H1 (cell line): ENCODE measurements around the gene COL4A2. TPM values are rescaled to one million over a fixed set of nuclear protein-coding genes. Genes with fewer than 3 reads are reported as not detected.

ENCODE experiments used
- TAF7 ChIP-seq: optimal IDR thresholded peaks from 2 replicates; pipeline ENCODE3; 2011; ENCODE audit warnings: low read depth, mild to moderate bottlenecking, inconsistent platforms, low read length, moderate library complexity, borderline replicate concordance
- TBP ChIP-seq: IDR thresholded peaks from 2 replicates; pipeline ENCODE4 v1.6.1; 2011; ENCODE audit warnings: low read depth, low read length, improper control_type of control experiment
- polyA plus RNA-seq, 7 experiments: library from polyadenylated mRNA; depleted of rRNA in 3 of 7; stranded (reverse) in 5 of 7; unstranded in 2 of 7; fragments of >200 nt in 5 of 7; fragments of 200-250 nt in 2 of 7; gene quantifications; 1 replicate in 5 of 7; 2 replicates in 1 of 7; 4 replicates in 1 of 7; pipeline versions ENCODE4 v1.2.1 to v1.2.3, GENCODE V29; 2011 to 2013; ENCODE audit warnings: missing spikeins in 2 of 7, mixed read lengths in 2 of 7
- total RNA-seq: library from RNA; stranded (reverse); fragmentation: NEBNext Ultra II Directional; extraction: Animal tissue kit (Norgen Biotek cat#: 25700); gene quantifications from 2 replicates; pipeline ENCODE4 v1.2.1, GENCODE V29; 2021

The COL4A2 gene
- total and polyA plus RNA-seq, 2 of the 8 experiments (the other 6 are each of a cell fraction or from before 2014, with no cell fraction given), result 80.4 to 87.3 TPM

- TF ChIP-seq TAF7, result no peak
- TF ChIP-seq TBP, result no peak
Observed at GRCh38 chr13:110457361-110457760, 150.3 kb downstream of the COL4A2 start (continued).
